Mesenteric fat pad (tissue), 1 donor: Measurements from ENCODE around the gene TMEM45A. TPM values are rescaled to one million over a fixed set of nuclear protein-coding genes. Genes with fewer than 3 reads are reported as not detected.
"Not testable (repeated sequence)": the region's sequence is repeated elsewhere in the genome, so short reads cannot be mapped to it uniquely, and the experiment has no call there.

Source experiments
- DNase-seq: peaks from one replicate; pipeline ENCODE4 v3.0.0-alpha.2; 2020; ENCODE audit warnings: low spot score
- total RNA-seq: library from RNA; stranded (reverse); fragmentation: NEBNext Ultra II Directional; extraction: Animal tissue kit (Norgen Biotek cat#: 25700); gene quantifications from one replicate; pipeline ENCODE4 v1.2.1, GENCODE V29; 2021
- donor health status: DM: yes; HTN: yes; CAD: no.

Gene TMEM45A
- total RNA-seq, 1 donor from 2014 or later = 32.0 TPM

DNA sequence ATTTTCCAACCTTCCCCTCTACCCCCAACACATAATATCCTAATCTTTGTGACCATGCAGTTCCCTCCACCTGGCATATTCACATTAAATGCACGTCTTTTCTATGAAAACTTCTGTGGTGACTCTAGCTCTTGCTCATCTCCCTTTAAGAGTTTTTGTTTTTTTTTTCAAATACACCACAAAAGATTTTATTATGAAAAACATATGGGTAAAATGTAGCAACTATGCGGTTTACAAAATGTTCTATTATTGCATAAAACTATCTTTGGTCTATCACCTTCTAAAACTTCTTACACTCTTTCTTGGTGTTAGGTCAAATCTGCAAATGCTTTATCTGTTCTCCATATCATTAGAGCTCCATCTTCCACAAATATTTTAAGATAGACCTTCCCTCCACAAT lies 78.4 kb downstream of the TMEM45A start:
- DNase-seq = no peak

- DNase-seq = no peak
These were observed 82.1 kb downstream of the TMEM45A start for GRCh38 chr3:100574536-100574935.

GRCh38 chr3:100575704-100576103 lies 83.3 kb downstream of the TMEM45A start:
- no peak for DNase-seq

DNA sequence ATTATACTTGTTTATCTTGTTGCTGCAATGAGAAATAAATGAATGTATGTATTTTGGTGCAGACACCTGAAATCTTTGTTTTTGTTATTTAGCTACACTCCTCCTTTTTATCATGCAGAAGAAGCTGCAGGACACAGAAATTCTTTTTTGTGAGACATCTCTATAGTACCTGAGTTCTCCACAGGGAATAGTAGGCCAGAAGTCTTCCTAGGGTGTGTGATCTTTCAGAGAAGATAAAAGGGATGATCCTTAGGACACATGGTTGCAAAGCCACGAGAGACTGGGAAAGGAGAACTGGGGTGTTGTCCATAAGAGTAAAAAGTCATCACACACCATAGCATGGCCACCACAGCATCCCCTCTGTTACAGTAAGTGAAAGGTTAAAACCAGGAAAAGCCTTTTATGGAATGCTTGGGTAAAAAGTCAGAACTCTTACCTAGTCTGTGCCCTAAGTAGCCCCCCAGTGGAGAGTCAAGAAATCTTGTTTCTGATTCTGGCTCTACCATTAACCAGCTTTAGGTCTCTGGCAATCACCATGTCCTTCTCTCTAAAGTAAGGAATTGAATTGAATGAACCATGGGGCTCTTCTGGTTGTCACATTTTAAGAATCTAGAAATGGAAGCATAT lies 85.1 kb downstream of the TMEM45A start:
- no peak for DNase-seq

GRCh38 chr3:100578646-100579045 lies 86.2 kb downstream of the TMEM45A start:
- no peak for DNase-seq

DNA sequence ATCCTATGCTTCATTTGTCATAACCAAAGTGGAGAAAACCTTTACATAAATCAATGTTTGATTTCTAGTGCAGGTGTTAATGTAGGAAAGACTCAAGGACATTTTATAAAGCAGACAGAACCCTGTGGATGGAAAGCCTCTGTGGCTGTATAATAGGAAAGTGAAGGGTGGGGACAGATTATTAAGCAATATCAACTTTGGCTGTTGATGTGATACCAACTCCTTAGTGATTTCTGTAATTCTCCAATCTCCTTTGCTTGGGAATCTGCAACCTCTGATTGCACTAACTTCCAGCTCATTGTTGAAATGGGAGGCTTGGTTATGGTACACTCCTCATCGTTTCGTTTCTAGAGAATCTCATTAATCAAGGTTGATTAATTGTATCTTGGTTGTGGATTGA lies 87.7 kb downstream of the TMEM45A start:
- DNase-seq = no peak

- DNase-seq = no peak
These were observed 89.2 kb downstream of the TMEM45A start for GRCh38 chr3:100581650-100582049.

DNA sequence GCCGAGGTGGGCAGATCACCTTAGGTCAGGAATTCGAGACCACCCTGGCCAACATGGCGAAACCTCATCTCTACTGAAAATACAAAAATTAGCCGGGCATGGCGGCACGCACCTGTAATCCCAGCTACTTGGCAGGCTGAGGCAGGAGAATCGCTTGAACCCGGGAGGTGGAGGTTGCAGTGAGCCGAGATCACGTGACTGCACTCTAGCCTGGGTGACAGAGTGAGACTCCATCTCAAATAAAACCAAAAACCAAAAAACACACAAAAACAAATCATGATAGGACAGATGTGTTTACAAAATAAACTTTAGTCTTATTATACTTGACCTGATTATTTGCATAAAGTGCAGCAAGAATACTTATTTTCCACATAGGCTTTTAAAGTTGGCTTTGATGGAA lies 89.7 kb downstream of the TMEM45A start:
- not testable (repeated sequence) for DNase-seq

GRCh38 chr3:100584101-100584660 lies 91.8 kb downstream of the TMEM45A start:
- DNase-seq = no peak

DNA sequence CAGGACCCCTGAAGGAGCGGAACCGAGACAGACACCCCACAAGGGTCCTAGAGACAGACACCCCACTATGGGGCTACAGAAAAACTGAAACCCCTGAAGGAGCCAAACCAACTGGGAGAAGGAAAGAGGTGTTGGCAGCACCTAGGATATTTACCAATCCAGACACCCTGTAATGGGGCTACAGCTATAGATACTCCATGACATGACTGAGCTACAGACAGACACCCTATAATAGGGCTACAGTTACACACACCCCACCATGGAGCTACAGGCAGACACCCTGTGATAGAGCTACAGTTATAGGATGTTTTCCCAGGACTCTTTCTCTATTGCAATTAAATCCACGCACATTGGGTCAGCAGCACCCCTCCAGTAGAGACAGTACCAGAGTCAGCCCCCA lies 94.4 kb downstream of the TMEM45A start:
- no peak for DNase-seq

DNA sequence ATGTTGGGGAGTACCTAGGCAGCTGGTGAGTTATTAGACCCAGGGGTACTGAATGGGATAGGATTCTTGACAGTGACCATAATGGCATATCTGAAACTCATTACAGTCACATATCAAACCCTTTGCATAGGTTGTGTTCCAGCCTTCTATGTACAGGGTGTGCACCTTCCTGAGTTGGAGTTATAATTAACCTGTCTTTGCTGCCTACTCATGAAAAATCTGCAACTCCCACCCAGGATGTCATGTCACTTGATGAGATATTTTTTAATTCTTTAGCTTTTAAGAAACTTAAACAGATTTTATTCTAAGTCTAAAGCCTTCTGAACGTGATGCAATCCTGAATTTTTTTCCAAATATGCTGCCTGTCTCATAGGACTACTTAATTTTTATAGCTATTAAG lies 95.8 kb downstream of the TMEM45A start:
- DNase-seq = no peak

DNA sequence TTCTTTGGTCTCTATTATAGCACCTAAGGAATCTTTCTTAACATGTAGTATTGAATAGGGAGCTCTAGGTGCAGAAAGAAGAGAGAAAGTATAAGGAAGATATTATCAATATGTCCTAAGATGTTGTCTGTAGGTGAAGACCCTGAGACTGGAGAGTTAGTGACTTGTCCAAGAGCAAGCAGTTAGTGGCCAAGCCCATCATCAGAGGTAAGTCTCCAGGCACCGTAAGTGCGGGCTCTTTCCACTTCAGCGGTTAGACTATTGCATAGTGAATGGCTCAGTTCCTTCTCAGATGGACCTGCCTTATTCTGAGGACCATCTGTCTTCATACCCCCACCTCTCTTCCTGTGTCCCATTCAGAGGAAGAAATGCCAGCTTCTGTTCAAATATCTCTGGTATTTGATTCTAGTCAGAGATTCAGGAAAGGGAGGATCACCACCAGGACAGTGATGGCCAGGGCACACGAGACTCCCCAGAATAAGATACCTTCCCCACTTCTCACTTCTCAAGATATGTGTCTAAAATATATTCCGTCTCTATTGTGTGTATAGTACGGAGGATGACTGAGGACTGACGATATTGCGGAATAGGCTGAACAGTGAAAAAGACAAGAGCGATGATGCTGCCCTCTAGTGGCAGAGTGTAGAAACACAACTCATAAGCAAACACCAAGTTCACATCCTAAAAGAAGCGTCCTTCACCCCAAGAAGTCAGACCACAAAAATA lies 97.9 kb downstream of the TMEM45A start:
- DNase-seq = no peak

DNA sequence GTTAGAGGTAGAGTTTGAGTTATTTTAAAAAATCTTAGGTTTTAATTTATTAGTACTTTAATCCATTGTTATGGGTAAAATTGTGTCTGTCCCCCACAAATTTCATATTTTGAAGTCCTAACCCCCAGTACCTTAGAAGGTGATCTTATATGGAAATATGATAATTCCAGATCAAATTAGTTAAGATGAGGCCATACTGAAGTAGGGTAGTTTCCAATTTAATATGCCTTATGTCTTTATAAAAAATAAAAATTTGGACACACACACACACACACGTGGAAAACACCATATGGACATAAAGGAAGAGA lies 98.4 kb downstream of the TMEM45A start:
- no peak for DNase-seq

DNA sequence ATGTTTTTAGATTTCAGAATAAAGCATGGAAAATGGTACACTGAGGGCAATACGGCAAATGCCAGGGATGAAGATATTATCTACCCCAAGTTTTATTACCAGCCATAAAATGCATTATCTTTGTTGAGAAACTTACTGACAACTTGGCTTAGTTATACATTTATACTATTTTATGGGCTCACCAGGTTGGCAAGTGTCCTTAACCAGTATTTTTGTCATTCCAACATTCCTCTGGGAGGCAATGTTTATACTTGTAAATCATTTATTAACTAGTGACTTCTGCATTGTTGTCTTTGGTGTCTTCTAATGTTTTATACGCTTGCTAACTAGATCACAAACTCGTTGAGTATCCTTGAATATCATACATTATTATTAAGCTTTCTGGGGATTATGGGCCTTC lies 99.0 kb downstream of the TMEM45A start:
- DNase-seq = no peak

DNA sequence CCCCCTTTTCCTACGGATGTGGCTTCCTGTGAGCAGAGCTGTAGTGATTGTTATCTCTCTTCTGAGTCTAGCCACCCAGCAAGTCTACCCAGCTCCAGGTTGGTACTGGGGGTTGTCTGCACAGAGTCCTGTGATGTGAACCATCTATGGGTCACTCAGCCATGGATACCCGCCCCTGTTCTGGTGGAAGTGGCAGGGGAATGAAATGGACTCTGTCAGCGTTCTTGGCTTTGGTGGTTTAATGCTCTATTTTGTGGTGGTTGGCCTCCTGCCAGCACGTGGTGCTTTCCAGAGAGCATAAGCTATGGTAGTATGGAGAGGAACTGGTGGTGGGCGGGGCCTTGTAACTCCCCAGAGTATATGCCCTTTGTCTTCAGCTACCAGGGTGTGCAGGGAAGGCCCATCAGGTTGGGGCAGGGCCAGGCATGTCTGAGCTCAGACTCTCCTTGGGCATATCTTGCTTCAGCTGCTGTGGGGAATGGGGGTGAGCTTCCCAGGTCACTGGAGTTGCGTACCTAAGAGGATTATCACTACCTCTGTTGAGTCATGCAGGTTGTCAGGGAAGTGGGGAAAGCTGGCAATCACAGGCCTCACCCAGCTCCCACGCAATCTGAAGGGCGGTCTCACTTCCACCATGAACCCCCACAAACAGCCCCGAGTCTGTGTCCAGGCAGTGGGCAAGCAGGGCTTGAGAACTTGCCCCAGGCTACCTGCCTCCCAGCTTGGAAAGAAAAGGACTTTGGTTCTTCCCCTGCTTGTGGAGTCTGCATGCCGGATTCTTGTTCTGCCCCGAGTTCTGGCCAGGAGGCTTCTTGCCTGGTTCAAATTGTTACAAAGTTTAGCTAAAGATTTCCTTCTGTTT lies 108.0 kb downstream of the TMEM45A start:
- no peak for DNase-seq

DNA sequence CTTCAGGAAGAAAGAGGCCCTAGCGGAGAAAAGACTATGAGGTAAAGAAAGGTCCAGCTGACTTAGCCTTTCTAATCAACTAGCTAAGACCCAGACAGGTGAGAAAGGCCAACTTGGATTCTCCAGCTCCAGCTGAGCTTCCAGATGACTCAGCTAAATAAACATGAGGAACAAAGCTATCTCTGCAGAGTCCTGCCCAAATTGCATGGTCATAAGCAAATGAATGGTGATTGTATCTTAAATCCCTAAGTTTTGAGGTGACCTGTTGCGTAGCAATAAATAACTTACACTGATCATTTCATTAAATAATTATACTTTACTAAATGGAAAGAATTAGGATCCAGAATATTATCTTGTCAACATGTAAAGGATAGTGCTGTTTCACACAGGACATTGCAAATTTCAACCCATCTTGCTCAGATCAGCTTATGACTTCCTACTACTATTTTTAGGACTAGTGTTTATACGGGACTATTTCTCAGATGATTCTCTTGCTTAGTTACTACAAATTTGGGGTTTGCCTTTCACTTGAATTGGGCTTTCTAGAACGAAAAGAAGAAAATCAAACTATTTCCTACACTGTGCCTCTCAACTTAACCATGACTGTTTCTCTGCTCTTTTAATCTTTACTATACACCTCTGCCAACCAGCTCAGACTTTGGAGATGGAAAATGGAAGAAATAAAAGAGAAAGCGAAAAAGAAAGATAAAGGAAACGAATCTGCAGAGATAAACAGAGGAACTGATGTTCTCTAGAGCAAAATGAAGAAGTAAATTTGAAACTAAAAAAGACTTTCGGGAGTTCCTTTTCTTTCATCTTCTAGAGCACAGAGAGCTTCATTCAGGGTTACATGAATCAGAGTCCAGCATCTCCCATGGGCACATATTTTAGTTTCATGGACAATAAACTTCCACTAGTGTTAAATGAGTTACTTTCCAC lies 110.4 kb downstream of the TMEM45A start:
- DNase-seq = no peak

DNA sequence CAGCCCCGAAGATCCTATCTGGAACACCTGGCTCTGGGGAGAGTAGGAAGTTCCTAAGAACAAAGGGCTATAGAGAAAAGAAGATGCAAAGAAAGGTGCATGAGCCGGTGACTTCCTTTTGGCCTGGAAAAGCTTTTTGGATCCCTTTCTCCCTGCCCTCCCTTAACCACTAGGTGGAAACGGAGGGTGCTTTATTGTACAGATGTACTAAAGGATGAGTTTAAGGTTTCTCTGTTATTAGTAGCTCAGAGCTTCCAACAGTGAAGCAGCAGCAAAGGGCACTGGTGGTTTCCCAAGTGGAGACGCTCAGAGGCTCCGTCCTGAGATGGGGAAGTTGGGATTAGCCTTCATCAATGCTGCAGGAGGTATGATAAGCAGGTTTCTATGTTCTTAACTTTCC lies 111.0 kb downstream of the TMEM45A start:
- DNase-seq = no peak

- DNase-seq = no peak
These were observed 112.9 kb downstream of the TMEM45A start for GRCh38 chr3:100605358-100605757.

- no peak for DNase-seq
These were observed 114.6 kb downstream of the TMEM45A start for GRCh38 chr3:100606894-100607512.

DNA sequence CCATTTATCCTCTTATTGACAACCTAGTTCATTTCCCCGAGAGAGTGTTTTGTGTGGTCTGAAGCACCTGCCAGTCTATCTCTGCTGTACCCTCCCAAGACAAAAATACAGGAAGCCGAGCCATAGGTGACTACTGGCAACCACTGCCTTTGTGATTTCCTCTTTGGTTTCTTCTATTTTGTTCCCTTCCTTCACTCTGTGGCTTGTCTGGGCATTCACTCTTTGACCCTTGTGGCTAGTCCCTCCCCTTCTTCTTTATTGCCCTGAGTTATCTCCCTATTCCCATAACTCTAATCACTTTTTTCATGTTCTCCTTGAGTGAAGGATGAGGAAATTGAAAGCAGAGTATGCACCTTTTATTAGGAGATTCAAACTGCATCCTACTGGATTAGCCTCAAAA lies 116.9 kb downstream of the TMEM45A start, which contains the start of gene ADGRG7:
Gene ADGRG7 (plus strand): TSS at position 297 of the 400 bp plus-strand sequence. CDS start 256 bp downstream, outside the sequence.
- DNase-seq = no peak
